ENCODE data around the gene B4GALNT2.

Gene B4GALNT2

DNA sequence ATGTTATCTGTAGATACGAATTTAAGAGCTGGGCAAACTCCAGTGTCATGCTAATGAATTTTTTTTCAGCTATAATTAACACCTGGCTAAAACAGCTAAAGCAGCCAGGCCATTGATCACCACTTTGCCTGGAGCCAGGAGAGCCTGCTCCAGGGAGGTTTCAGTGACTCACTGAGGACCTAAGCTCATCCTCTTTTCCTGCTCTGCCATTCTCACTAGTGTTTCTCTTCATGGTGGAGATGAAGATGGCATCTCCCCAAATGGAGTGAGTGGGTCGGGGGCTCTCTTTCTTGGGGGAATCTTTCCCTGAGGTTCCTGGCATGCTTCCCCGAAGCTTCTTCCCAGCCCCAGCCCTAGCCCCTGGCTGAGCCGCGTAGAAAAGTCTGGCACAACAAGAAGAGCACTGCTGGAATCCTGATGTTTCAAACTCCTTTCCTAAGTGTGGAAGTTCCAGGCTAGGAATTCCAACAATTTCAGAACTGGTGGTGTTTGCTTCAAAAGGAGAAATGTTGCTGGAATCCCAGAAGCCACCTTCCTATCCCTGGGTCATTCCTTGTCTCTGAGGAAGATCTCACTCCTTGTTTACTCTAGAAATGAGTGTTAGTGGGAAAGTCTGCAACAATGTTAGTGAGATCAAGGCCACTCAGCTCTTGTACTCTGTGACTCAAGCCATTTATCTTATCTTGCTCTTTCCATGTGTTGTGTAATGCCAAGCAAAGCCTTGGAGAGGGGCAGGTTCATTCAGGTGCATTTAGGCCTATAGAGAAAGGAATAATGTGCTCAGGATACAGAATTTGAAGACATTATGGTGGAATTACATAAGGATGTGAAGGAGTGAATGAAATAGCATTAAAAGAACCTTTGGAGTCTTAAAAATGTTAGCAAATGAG lies 26.0 kb upstream of the B4GALNT2 start:
- Mint-ChIP-seq H3K27ac (no peak overlapping the region), H3K4me3 (no peak overlapping the region), H3K27me3 (ENCODE audit: low read depth, poor library complexity) (no peaks in the 10 kb centered on the region), H3K4me1 (peaks cover 5% of the 10 kb centered on the region), H3K36me3 (ENCODE audit: low read depth) (no peaks in the 10 kb centered on the region), H3K9me3 (no peaks in the 10 kb centered on the region)
- DNase-seq = no peak
- TF ChIP-seq CTCF (IDR thresholded peaks at IDR 0.05) = no peak

DNA sequence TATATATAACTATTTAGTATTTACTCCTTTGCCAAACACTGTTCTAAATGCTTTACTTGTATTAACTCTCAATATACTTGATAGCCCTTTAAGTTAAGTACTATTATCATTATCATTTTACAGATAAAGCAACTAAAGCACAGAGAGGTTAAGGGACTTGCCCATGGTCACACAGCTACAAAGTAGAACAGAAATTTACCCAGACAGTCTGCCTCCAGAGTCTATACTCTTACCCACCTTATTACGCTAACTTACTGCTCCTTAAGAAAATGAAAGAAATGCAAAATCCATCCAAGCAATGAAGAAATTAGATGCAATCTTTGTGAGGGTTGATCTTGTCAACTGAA lies 25.4 kb upstream of the B4GALNT2 start:
- H3K36me3 Mint-ChIP-seq (ENCODE audit: low read depth) = no peaks in the 10 kb centered on the region
- DNase-seq = no peak
- no peaks in the 10 kb centered on the region for H3K27me3 Mint-ChIP-seq (ENCODE audit: low read depth, poor library complexity)
- peaks cover 5% of the 10 kb centered on the region for H3K4me1 Mint-ChIP-seq
- no peak overlapping the region for H3K27ac Mint-ChIP-seq
- H3K4me3 Mint-ChIP-seq = no peak overlapping the region
- H3K9me3 Mint-ChIP-seq = no peaks in the 10 kb centered on the region
- TF ChIP-seq CTCF (IDR thresholded peaks at IDR 0.05) = no peak

DNA sequence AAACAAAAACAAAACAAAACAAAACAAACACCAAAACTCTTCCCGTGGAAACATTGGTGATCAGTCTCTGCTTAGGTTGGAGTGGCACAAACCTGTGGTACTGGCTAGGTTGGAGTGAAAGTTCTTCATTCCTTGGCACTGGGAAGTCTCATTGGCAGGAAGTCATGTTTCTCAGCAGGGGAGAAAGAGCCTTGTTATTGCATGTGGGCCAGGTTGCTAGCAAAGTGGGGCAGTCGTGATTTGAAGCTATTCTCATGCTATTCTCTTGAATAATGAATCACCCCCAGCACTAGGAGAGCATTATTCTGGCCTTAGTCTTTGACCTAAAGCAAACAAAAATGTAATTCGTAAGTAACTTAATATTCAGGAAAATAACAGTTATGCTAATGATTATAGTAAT lies 24.3 kb upstream of the B4GALNT2 start:
- Mint-ChIP-seq H3K4me3 (no peak overlapping the region), H3K36me3 (ENCODE audit: low read depth) (no peaks in the 10 kb centered on the region), H3K27ac (no peak overlapping the region), H3K4me1 (peaks cover 5% of the 10 kb centered on the region), H3K27me3 (ENCODE audit: low read depth, poor library complexity) (no peaks in the 10 kb centered on the region), H3K9me3 (no peaks in the 10 kb centered on the region)
- DNase-seq = no peak
- TF ChIP-seq CTCF (IDR thresholded peaks at IDR 0.05) = no peak

DNA sequence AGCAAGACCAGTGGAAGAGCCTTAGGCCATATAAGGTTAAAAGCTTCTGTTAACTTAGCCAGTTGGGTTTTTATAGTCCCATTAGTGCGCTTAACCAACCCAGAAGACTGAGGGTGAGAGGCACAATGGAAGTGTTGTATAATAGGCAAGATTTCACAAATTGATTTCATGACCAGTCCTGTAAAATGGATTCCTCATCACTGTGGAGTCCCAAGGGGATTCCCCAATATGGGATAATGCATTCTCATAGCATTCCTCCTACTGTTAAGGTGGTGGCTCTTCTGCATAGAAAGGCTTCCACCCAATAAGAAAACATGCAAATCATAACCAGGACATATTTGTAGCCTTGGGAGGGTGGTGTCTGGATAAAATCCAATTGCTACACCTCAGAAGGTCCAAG lies 22.1 kb upstream of the B4GALNT2 start:
- no peak for TF ChIP-seq CTCF (IDR thresholded peaks at IDR 0.05)
- no peak for DNase-seq
- Mint-ChIP-seq H3K36me3 (ENCODE audit: low read depth) (no peaks in the 10 kb centered on the region), H3K4me1 (peaks cover 5% of the 10 kb centered on the region), H3K9me3 (no peaks in the 10 kb centered on the region), H3K4me3 (no peak overlapping the region), H3K27ac (no peak overlapping the region), H3K27me3 (ENCODE audit: low read depth, poor library complexity) (peaks cover 9% of the 10 kb centered on the region)

DNA sequence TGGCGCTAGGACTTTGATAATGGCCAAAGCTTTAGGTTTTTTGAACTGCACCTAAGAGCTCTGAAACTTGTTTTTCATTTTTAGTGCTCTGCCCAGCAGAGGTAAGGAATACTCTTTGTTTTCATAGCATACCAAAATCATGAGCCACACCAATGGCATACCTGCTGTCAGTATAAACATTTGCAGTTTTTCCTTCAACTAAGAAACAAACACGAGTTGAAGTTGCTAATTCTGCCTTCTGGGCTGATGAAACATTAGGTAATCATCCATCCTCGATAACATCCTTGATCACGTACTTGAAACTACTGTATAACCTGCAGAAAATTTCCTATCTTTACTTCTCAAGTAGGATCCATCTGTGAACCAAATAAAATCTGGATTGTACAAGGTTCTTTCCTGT lies 20.6 kb upstream of the B4GALNT2 start:
- Mint-ChIP-seq H3K27ac (no peak overlapping the region), H3K36me3 (ENCODE audit: low read depth) (no peaks in the 10 kb centered on the region), H3K4me3 (no peak overlapping the region), H3K4me1 (peaks cover 5% of the 10 kb centered on the region), H3K27me3 (ENCODE audit: low read depth, poor library complexity) (peaks cover 13% of the 10 kb centered on the region), H3K9me3 (no peaks in the 10 kb centered on the region)
- no peak for TF ChIP-seq CTCF (IDR thresholded peaks at IDR 0.05)
- DNase-seq = no peak

- Mint-ChIP-seq H3K36me3 (ENCODE audit: low read depth) (no peaks in the 10 kb centered on the region), H3K4me3 (no peak overlapping the region)
Measured at GRCh38 chr17:49112936-49113335, 19.6 kb upstream of the B4GALNT2 start.

More at GRCh38 chr17:49112936-49113335, 19.6 kb upstream of the B4GALNT2 start:
- no peak for TF ChIP-seq CTCF (IDR thresholded peaks at IDR 0.05)
- DNase-seq = no peak
- H3K27ac Mint-ChIP-seq = no peak overlapping the region
- no peaks in the 10 kb centered on the region for H3K9me3 Mint-ChIP-seq
- H3K27me3 Mint-ChIP-seq (ENCODE audit: low read depth, poor library complexity) = peaks cover 21% of the 10 kb centered on the region
- peaks cover 5% of the 10 kb centered on the region for H3K4me1 Mint-ChIP-seq
